Measurements from ENCODE around the gene PHACTR3. TPM values are rescaled to one million over a fixed set of nuclear protein-coding genes. Genes with fewer than 3 reads are reported as not detected.

The PHACTR3 gene
- total RNA-seq, 3 donors from 2014 or later = 0.41 to 3.4 (median 1.1) TPM

DNA sequence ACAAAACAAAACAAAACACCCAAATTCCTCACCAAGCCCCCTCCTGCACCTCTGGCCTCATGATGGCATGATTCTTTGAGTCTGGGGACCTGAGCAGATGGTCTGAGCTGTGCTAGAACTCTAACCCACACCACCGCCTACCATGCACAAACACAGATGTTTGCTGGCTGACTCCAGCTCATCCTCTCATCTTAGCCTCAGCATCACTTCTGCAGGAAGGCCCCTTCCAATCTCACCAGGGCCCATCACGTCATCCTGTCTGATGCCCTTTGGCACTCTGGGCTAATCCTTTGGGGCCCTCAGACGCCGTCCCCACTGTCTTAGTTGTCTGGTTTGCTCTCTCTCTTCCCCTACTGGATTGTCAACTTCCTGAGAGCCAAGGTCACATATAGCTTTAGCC, 85.8 kb downstream of the PHACTR3 start:
- intact Hi-C loops (cut with DNase I, micrococcal nuclease) = no loop called here
- no peak overlapping the region for H3K4me3 ChIP-seq
- DNase-seq (no peak), ATAC-seq (no peak)
- TF ChIP-seq, protein P1, sequence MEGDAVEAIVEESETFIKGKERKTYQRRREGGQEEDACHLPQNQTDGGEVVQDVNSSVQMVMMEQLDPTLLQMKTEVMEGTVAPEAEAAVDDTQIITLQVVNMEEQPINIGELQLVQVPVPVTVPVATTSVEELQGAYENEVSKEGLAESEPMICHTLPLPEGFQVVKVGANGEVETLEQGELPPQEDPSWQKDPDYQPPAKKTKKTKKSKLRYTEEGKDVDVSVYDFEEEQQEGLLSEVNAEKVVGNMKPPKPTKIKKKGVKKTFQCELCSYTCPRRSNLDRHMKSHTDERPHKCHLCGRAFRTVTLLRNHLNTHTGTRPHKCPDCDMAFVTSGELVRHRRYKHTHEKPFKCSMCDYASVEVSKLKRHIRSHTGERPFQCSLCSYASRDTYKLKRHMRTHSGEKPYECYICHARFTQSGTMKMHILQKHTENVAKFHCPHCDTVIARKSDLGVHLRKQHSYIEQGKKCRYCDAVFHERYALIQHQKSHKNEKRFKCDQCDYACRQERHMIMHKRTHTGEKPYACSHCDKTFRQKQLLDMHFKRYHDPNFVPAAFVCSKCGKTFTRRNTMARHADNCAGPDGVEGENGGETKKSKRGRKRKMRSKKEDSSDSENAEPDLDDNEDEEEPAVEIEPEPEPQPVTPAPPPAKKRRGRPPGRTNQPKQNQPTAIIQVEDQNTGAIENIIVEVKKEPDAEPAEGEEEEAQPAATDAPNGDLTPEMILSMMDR (IDR thresholded peaks at IDR 0.05) = no peak
- no peaks in the 10 kb centered on the region for H3K4me1 ChIP-seq (ENCODE audit: low read depth)
- H3K9me3 ChIP-seq = no peaks in the 10 kb centered on the region
- H3K36me3 ChIP-seq (ENCODE audit: low read depth) = no peaks in the 10 kb centered on the region

DNA sequence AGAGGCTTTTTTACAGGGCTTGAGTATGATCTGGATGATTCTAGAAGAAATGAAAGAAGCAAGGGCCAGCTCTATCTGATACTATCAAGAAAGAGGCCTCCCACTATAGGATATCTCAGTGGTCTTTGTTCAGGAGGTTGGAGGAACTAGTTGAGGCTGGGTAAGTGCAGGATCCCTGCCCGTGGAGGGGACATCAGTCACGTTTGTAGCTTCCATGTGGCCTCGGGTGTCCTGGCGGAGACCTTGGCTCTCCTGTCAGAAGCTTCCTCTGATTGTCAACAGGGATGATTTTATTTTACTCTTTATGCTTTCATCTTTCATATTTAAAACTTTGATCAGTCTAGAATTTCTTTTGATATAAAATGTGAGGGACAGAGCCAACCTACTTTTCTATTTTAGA, 86.6 kb downstream of the PHACTR3 start:
- DNase-seq (no peak), ATAC-seq (no peak)
- intact Hi-C loops (cut with DNase I, micrococcal nuclease) = no loop called here
- no peak overlapping the region for H3K4me3 ChIP-seq
- TF ChIP-seq, protein P1 (IDR thresholded peaks at IDR 0.05) = no peak
- H3K36me3 ChIP-seq (ENCODE audit: low read depth) = no peaks in the 10 kb centered on the region
- H3K9me3 ChIP-seq = no peaks in the 10 kb centered on the region
- no peaks in the 10 kb centered on the region for H3K4me1 ChIP-seq (ENCODE audit: low read depth)

DNA sequence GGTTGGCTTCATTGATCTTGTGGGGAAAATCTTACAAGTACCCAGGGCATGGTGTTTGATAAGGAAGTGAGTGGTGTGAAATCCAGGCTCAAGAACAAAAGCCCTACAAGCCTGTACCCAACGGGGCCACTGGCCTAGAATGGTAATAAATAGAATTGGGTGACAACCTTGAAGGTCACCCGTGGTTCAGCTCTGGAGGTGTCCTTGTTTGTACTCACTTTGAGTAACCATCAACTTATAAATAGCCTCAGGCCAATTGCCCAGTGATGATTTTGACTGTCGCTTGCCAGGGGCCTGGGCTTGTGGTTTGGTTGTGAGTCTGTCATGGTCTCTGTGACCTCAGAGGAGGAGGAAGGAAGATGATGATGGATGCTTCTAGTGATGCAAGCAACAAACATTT, 87.8 kb downstream of the PHACTR3 start:
- DNase-seq (no peak), ATAC-seq (no peak)
- H3K36me3 ChIP-seq (ENCODE audit: low read depth) = no peaks in the 10 kb centered on the region
- no peaks in the 10 kb centered on the region for H3K4me1 ChIP-seq (ENCODE audit: low read depth)
- H3K4me3 ChIP-seq = no peak overlapping the region
- no peaks in the 10 kb centered on the region for H3K9me3 ChIP-seq
- TF ChIP-seq, protein P1 (IDR thresholded peaks at IDR 0.05) = no peak
- intact Hi-C loops (cut with DNase I, micrococcal nuclease) = no loop called here

DNA sequence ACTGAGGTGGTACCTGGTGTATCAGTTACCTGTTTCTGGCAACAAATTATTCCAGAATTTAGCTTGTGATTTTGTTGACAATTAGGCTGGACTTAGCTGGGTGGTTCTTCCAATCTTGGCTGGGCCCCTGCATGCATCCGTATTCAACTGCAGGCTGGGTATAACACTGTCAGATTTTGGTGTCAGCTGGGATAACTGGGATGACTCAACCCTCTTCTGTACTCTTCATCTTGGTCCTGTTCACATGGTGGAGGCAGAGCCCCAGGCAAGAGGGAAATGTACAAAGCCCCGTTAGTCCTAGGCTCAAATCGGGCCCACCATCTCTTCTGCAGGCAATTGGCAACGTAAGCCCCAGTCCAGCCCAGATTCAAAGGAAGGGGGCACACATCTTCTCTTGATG, 89.2 kb downstream of the PHACTR3 start:
- DNase-seq (no peak), ATAC-seq (no peak)
- no peaks in the 10 kb centered on the region for H3K9me3 ChIP-seq
- no peak overlapping the region for H3K4me3 ChIP-seq
- TF ChIP-seq, protein P1 (IDR thresholded peaks at IDR 0.05) = no peak
- H3K36me3 ChIP-seq (ENCODE audit: low read depth) = no peaks in the 10 kb centered on the region
- no peaks in the 10 kb centered on the region for H3K4me1 ChIP-seq (ENCODE audit: low read depth)
- intact Hi-C loops (cut with DNase I, micrococcal nuclease) = no loop called here

DNA sequence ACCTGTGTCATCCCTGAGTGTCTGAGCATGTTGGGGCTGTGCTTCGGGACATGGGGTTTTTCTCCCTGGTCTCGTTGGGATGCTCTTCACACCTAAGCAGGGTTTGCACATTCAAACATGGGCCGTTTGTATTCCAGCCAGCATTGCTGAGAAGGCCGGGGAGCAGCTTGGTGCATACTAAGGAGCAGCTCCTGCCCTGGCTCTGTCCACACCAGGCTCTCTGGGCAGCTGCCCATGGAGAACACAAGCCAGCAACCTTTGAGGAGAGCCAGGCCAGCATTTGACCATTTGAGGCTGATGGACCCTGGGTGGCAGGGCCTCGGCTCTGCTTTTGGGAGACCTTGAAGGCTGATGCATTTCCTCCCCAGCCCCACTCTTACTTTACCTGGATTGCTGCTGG, 92.1 kb downstream of the PHACTR3 start:
- no peak overlapping the region for H3K4me3 ChIP-seq
- intact Hi-C loops (cut with DNase I, micrococcal nuclease) = no loop called here
- no peaks in the 10 kb centered on the region for H3K36me3 ChIP-seq (ENCODE audit: low read depth)
- H3K9me3 ChIP-seq = no peaks in the 10 kb centered on the region
- DNase-seq = no peak
- TF ChIP-seq, protein P1 (IDR thresholded peaks at IDR 0.05) = no peak
- ATAC-seq = no peak
- no peaks in the 10 kb centered on the region for H3K4me1 ChIP-seq (ENCODE audit: low read depth)

DNA sequence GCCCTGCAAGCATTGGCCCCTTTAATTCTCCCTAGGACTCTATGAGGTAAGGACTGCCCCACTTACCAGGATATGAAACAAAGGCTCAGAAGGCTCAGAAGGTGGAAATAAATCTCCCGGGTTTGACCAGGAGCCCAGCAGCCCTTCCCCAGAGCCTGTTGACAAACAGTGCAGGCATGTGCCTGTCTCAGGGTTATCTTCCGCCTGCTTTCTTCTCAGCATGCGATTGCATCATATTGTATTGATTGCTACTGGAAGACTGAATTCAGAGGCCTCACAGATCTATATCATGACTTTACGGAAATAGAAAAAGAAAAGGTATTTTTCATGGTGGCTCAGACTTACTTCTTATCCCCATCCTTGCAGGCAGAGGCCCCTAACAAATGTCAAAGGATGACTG, 92.7 kb downstream of the PHACTR3 start:
- DNase-seq (no peak), ATAC-seq (no peak)
- TF ChIP-seq, protein P1 (IDR thresholded peaks at IDR 0.05) = no peak

More for the DNA sequence above, 92.7 kb downstream of the PHACTR3 start:
- H3K9me3 ChIP-seq = no peaks in the 10 kb centered on the region
- intact Hi-C loops (cut with DNase I, micrococcal nuclease) = no loop called here
- no peaks in the 10 kb centered on the region for H3K36me3 ChIP-seq (ENCODE audit: low read depth)
- no peak overlapping the region for H3K4me3 ChIP-seq
- H3K4me1 ChIP-seq (ENCODE audit: low read depth) = no peaks in the 10 kb centered on the region
